SK-N-MC (cell line): Measurements from ENCODE around the gene COL8A1.

Experiments
- EZH2 ChIP-seq: fragments of 200-600 bp; sonication (generic); IDR thresholded peaks from one replicate; pipeline ENCODE4 v1.6.1; 2017; ENCODE audit warnings: antibody characterized with exemption
- FOXP2 ChIP-seq: optimal IDR thresholded peaks from 2 replicates; pipeline ENCODE3; 2011; ENCODE audit warnings: mild to moderate bottlenecking, moderate library complexity; ENCODE audit not compliant: insufficient read depth; ENCODE audit errors: extremely low read length, control extremely low read depth
- POLR2AphosphoS5 ChIP-seq: IDR thresholded peaks from 2 replicates; pipeline ENCODE4 v1.6.1; 2012; ENCODE audit warnings: mild to moderate bottlenecking, low read depth, low read length, borderline replicate concordance

- TF ChIP-seq POLR2AphosphoS5: no peak
- TF ChIP-seq EZH2: no peak
- no peak for TF ChIP-seq FOXP2
Measured at GRCh38 chr3:99681976-99682375, 43.6 kb downstream of the COL8A1 start.
